Endothelial cell of umbilical vein (primary cell): ENCODE data around the gene PANX1.

Experiments used
- EZH2 ChIP-seq: IDR thresholded peaks from 2 replicates; pipeline ENCODE4 v1.6.1; 2012; ENCODE audit warnings: borderline replicate concordance, low read depth, mild to moderate bottlenecking, moderate library complexity, low read length, inconsistent platforms; ENCODE audit not compliant: severe bottlenecking
- POLR2A ChIP-seq: IDR thresholded peaks from 2 replicates; pipeline ENCODE4 v1.6.1; 2012; ENCODE audit warnings: low read depth, mild to moderate bottlenecking, control low read depth, low read length
- POLR2AphosphoS5 ChIP-seq: IDR thresholded peaks from 2 replicates; pipeline ENCODE4 v1.6.1; 2012; ENCODE audit warnings: low read depth, mild to moderate bottlenecking, control low read depth, low read length, moderate library complexity; ENCODE audit not compliant: insufficient read depth
- TF ChIP-seq, protein P1 (sequence below): IDR thresholded peaks from 2 replicates; pipeline ENCODE4 v1.6.1; 2011; ENCODE audit not compliant: insufficient read depth, insufficient read length

GRCh38 chr11:94089341-94089740 lies 39.3 kb upstream of the PANX1 start:
- TF ChIP-seq EZH2: no peak
- no peak for TF ChIP-seq POLR2A
- TF ChIP-seq POLR2AphosphoS5: no peak
- TF ChIP-seq, protein P1, sequence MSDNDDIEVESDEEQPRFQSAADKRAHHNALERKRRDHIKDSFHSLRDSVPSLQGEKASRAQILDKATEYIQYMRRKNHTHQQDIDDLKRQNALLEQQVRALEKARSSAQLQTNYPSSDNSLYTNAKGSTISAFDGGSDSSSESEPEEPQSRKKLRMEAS: no peak
